Measurements from ENCODE around the gene ZNF491.
A peak's percentile ranks its signal among the peaks of the same experiment; 100 is the strongest.
"Not testable (repeated sequence)": the region's sequence is repeated elsewhere in the genome, so short reads cannot be mapped to it uniquely, and the experiment has no call there.

Gene ZNF491

DNA sequence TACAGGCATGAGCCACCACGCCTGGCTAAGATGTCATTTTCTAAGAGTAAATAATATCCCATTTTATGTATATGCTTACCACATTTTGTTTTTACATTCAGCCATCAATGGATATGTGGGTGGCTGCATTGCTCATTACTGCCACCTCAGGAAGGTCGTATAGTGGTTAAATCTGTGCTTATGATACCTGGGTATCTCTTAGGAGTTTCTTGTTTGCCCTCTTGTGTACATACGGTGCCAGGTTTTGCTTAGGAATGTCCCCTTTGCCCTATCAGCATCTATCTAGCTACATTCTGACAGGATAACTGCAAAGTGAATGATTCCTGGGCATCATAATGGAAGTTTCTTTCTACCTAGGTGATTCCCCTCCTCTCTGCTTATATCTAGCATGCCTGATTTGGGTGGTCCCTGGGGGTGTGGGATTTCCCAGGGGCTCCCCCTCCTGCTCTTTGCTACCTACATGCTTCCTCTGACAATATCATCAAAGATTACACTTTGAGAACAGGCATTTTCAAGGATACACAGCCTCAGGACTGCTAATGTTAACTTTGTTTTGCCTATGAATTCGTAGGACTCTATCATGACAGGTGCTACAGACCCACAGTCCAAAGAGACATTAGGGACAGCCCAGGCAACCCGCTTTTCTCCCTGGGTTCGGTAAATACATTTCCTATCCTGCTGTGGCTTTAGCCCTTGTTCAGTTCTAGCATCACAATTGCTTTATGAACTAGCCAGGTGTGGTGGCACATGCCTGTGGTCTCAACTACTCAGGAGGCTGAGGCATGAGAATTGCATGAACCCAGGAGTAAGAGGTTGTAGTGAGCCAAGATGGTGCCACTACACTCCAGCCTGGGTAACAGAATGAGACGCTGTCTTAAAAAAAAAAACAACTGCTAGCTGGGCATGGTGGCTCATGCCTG lies 30.9 kb downstream of the ZNF491 start:
- not testable (repeated sequence) for H3K4me1 Mint-ChIP-seq (ENCODE audit: low read depth); H3K27ac Mint-ChIP-seq; DNase-seq; H3K4me3 Mint-ChIP-seq; H3K27me3 Mint-ChIP-seq
- peaks cover 94% of the 10 kb centered on the region for H3K36me3 Mint-ChIP-seq (ENCODE audit: low read depth)
- H3K9me3 Mint-ChIP-seq: peaks cover 66% of the 10 kb centered on the region

DNA sequence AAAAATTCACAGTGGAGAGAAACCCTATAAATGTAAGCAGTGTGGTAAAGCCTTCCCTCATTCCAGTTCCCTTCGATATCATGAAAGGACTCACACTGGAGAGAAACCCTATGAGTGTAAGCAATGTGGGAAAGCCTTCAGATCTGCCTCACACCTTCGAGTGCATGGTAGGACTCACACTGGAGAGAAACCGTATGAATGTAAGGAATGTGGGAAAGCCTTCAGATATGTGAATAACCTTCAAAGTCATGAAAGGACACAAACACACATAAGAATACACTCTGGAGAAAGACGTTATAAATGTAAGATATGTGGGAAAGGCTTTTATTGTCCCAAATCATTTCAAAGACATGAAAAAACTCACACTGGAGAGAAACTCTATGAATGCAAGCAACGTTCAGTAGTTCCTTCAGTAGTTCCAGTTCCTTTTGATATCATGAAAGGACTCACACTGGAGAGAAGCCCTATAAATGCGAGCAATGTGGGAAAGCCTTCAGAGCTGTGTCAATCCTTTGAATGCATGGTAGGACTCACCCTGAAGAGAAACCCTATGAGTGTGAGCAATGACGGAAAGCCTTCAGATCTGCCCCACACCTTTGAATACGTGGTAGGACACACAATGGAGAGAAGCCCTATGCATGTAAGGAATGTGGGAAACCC lies 34.1 kb downstream of the ZNF491 start:
- Mint-ChIP-seq H3K4me3 (no peak overlapping the region), H3K27ac (no peak overlapping the region), H3K27me3 (no peaks in the 10 kb centered on the region), H3K9me3 (peaks cover 72% of the 10 kb centered on the region), H3K4me1 (ENCODE audit: low read depth) (no peaks in the 10 kb centered on the region), H3K36me3 (ENCODE audit: low read depth) (peaks cover 89% of the 10 kb centered on the region)
- no peak for DNase-seq

DNA sequence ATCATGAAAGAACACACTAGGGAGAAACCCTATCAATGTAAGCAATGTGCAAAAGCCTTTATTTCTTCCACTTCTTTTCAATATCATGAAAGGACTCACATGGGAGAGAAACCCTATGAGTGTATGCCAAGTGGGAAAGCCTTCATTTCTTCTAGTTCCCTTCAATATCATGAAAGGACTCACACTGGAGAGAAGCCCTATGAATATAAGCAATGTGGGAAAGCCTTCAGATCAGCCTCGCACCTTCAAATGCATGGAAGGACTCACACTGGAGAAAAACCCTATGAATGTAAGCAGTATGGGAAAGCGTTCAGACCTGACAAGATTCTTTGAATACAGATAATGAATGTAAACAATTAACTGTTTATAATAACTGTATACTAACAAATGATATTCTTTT lies 35.2 kb downstream of the ZNF491 start:
- H3K4me1 Mint-ChIP-seq (ENCODE audit: low read depth): no peaks in the 10 kb centered on the region
- H3K27ac Mint-ChIP-seq: no peak overlapping the region
- peaks cover 64% of the 10 kb centered on the region for H3K9me3 Mint-ChIP-seq
- no peak for DNase-seq
- H3K27me3 Mint-ChIP-seq: no peaks in the 10 kb centered on the region
- no peak overlapping the region for H3K4me3 Mint-ChIP-seq
- peaks cover 78% of the 10 kb centered on the region for H3K36me3 Mint-ChIP-seq (ENCODE audit: low read depth)

DNA sequence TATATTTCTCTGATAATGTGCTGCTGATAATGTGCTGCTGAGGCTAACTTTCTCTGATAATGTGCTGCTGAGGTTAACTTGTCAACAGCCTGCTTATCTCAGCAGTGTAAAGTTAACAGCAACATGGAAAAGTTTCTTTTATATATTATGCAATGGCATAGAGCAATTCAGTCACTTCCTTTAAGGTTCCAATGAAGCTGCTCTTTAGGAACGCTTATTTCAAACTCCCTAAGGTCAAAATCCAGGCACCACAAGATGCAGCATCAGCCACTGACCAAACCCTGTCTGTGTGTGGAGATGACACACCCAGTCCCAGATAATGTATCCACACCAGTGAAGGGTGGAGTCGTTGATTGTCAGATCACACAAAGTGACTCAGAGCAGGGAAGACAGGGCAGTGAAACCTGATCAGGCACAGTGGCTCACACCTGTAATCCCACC lies 37.3 kb downstream of the ZNF491 start:
- H3K4me1 Mint-ChIP-seq (ENCODE audit: low read depth); DNase-seq; H3K27me3 Mint-ChIP-seq; H3K27ac Mint-ChIP-seq; H3K4me3 Mint-ChIP-seq: not testable (repeated sequence)
- H3K9me3 Mint-ChIP-seq: peaks cover 59% of the 10 kb centered on the region
- peaks cover 62% of the 10 kb centered on the region for H3K36me3 Mint-ChIP-seq (ENCODE audit: low read depth)

GRCh38 chr19:11843722-11844121 lies 45.4 kb downstream of the ZNF491 start:
- Mint-ChIP-seq H3K36me3 (ENCODE audit: low read depth) (peaks cover 7% of the 10 kb centered on the region), H3K27ac (no peak overlapping the region), H3K27me3 (peaks cover 2% of the 10 kb centered on the region), H3K9me3 (peaks cover 24% of the 10 kb centered on the region), H3K4me1 (ENCODE audit: low read depth) (peaks cover 11% of the 10 kb centered on the region), H3K4me3 (no peak overlapping the region)
- DNase-seq: no peak

GRCh38 chr19:11847615-11848014 lies 49.3 kb downstream of the ZNF491 start:
- peaks cover 20% of the 10 kb centered on the region for H3K9me3 Mint-ChIP-seq
- H3K27ac Mint-ChIP-seq, H3K27me3 Mint-ChIP-seq, DNase-seq: not testable (repeated sequence)
- peaks cover 26% of the 10 kb centered on the region for H3K36me3 Mint-ChIP-seq (ENCODE audit: low read depth)
- H3K4me1 Mint-ChIP-seq (ENCODE audit: low read depth): peaks cover 26% of the 10 kb centered on the region
- peak overlapping the region; percentile 82 for H3K4me3 Mint-ChIP-seq

GRCh38 chr19:11848200-11848593 lies 49.9 kb downstream of the ZNF491 start:
- peaks cover 2% of the 10 kb centered on the region for H3K27me3 Mint-ChIP-seq
- H3K9me3 Mint-ChIP-seq: peaks cover 22% of the 10 kb centered on the region
- H3K27ac Mint-ChIP-seq: peak overlapping the region; percentile 77
- DNase-seq: no peak
- peak overlapping the region; percentile 82 for H3K4me3 Mint-ChIP-seq
- H3K4me1 Mint-ChIP-seq (ENCODE audit: low read depth): peaks cover 26% of the 10 kb centered on the region
- H3K36me3 Mint-ChIP-seq (ENCODE audit: low read depth): peaks cover 29% of the 10 kb centered on the region

GRCh38 chr19:11848594-11849469 lies 50.5 kb downstream of the ZNF491 start, which contains the start of gene ZNF439:
ZNF439 (plus strand) TSS chr19:11848726; CDS start chr19:11848868, 142 bp downstream.
- peaks cover 23% of the 10 kb centered on the region for H3K4me1 Mint-ChIP-seq (ENCODE audit: low read depth)
- peaks cover 2% of the 10 kb centered on the region for H3K27me3 Mint-ChIP-seq
- H3K27ac Mint-ChIP-seq: peak within 1 kb of the TSS; percentile 77
- H3K9me3 Mint-ChIP-seq: peaks cover 20% of the 10 kb centered on the region
- H3K4me3 Mint-ChIP-seq: peak within 1 kb of the TSS; percentile 82
- H3K36me3 Mint-ChIP-seq (ENCODE audit: low read depth): peaks cover 34% of the 10 kb centered on the region
- DNase-seq: peak; percentile 87

GRCh38 chr19:11850289-11850688 lies 52.0 kb downstream of the ZNF491 start:
- peaks cover 23% of the 10 kb centered on the region for H3K4me1 Mint-ChIP-seq (ENCODE audit: low read depth)
- DNase-seq, H3K27ac Mint-ChIP-seq, H3K4me3 Mint-ChIP-seq, H3K27me3 Mint-ChIP-seq: not testable (repeated sequence)
- H3K36me3 Mint-ChIP-seq (ENCODE audit: low read depth): peaks cover 43% of the 10 kb centered on the region
- H3K9me3 Mint-ChIP-seq: peaks cover 23% of the 10 kb centered on the region

- H3K27me3 Mint-ChIP-seq: peaks cover under 1% of the 10 kb centered on the region
- peaks cover 44% of the 10 kb centered on the region for H3K9me3 Mint-ChIP-seq
- peaks cover 61% of the 10 kb centered on the region for H3K36me3 Mint-ChIP-seq (ENCODE audit: low read depth)
- H3K4me1 Mint-ChIP-seq (ENCODE audit: low read depth): peaks cover 18% of the 10 kb centered on the region
- no peak overlapping the region for H3K27ac Mint-ChIP-seq
- DNase-seq: no peak
- H3K4me3 Mint-ChIP-seq: no peak overlapping the region
Measured at GRCh38 chr19:11853358-11853757, 55.0 kb downstream of the ZNF491 start.

DNA sequence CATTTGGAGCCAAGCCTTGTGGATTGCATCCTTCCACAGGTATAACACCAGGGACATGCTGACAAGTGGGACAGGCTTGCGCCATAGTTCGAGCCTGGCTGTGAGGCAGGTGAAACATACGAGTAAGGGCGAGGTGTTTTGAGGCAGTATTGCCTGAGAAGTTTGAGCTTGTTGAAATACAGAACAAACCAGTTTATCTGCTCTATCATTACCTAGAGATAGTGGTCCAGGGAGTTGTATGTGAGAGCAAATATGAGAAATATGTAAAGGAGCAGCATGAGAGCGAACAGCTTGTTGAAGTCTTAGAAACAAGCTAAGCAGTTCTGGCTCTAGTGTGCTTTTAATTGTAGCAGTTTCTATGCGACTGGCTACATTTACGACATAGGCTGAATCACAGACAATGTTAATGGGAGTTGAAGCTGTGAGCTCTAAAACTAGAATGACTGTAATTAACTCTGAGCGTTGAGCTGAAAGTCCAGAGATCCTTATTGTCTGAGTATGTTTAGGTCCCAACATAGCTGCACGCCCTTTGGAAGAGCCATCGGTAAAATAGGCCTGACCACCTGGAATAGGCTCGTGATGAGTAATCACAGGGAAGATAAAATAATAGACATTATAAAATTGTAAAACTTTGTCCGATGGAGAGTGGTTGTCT lies 58.4 kb downstream of the ZNF491 start:
- Mint-ChIP-seq H3K36me3 (ENCODE audit: low read depth) (peaks cover 67% of the 10 kb centered on the region), H3K4me1 (ENCODE audit: low read depth) (no peaks in the 10 kb centered on the region), H3K27me3 (no peaks in the 10 kb centered on the region), H3K4me3 (no peak overlapping the region), H3K27ac (no peak overlapping the region), H3K9me3 (peaks cover 67% of the 10 kb centered on the region)
- no peak for DNase-seq
